Neural cell (in vitro differentiated cells): ENCODE data around the gene ENPEP. TPM values are rescaled to one million over a fixed set of nuclear protein-coding genes. Genes with fewer than 3 reads are reported as not detected.

Experiments used
- H2AFZ ChIP-seq: fragments of 200-600, 300-800 bp; sonication (generic), shearing (Covaris generic); 2 replicates; pipeline ENCODE4 v1.6.0; 2014; ENCODE audit warnings: low read depth, mild to moderate bottlenecking, antibody characterized with exemption, low read length, moderate library complexity
- H3F3A ChIP-seq: fragments of 200-600 bp; shearing (Covaris generic); 2 replicates; pipeline ENCODE4 v1.6.1; 2016; ENCODE audit warnings: mild to moderate bottlenecking, moderate library complexity, mixed read lengths, antibody characterized with exemption, low read length; ENCODE audit not compliant: insufficient read depth, poor library complexity, severe bottlenecking
- H3K27ac ChIP-seq: fragments of 200-600, 300-800 bp; sonication (generic), shearing (Covaris generic); 2 replicates; pipeline ENCODE4 v1.5.1; 2014; ENCODE audit warnings: mild to moderate bottlenecking, low read length, moderate library complexity
- H3K27me3 ChIP-seq: fragments of 300-800, 200-600 bp; sonication (generic), shearing (Covaris generic); 2 replicates; pipeline ENCODE4 v1.6.0; 2014; ENCODE audit warnings: mild to moderate bottlenecking, low read depth, low read length, moderate library complexity; ENCODE audit not compliant: insufficient read depth
- H3K36me3 ChIP-seq: fragments of 300-800, 200-600 bp; sonication (generic), shearing (Covaris generic); 2 replicates; pipeline ENCODE4 v1.5.1; 2014; ENCODE audit warnings: mild to moderate bottlenecking, antibody characterized with exemption, low read length, moderate library complexity; ENCODE audit not compliant: insufficient read depth
- H3K4me2 ChIP-seq: fragments of 300-800, 200-600 bp; sonication (generic), shearing (Covaris generic); 2 replicates; pipeline ENCODE4 v1.6.0; 2014; ENCODE audit warnings: mild to moderate bottlenecking, low read length
- H3K4me3 ChIP-seq: fragments of 300-800, 200-600 bp; sonication (generic), shearing (Covaris generic); 2 replicates; pipeline ENCODE4 v1.5.1; 2014; ENCODE audit warnings: mild to moderate bottlenecking, low read length, moderate library complexity
- H3K79me2 ChIP-seq: fragments of 200-600 bp; shearing (Covaris generic); replicated peaks from 2 replicates; pipeline ENCODE4 v1.6.0; 2014; ENCODE audit warnings: mild to moderate bottlenecking, low read length, moderate library complexity; ENCODE audit not compliant: insufficient read depth
- H3K9ac ChIP-seq: fragments of 300-800, 200-600 bp; sonication (generic), shearing (Covaris generic); 2 replicates; pipeline ENCODE4 v1.6.1; 2016; ENCODE audit warnings: mild to moderate bottlenecking, low read length, mixed read lengths
- H3K9me2 ChIP-seq: fragments of 200-600 bp; shearing (Covaris generic); 2 replicates; pipeline ENCODE4 v1.6.1; 2016; ENCODE audit warnings: mild to moderate bottlenecking, low read length, mixed read lengths; ENCODE audit not compliant: insufficient read depth
- H3K9me3 ChIP-seq: fragments of 200-600, 300-800 bp; sonication (generic), shearing (Covaris generic); 2 replicates; pipeline ENCODE4 v1.6.1; 2016; ENCODE audit warnings: mild to moderate bottlenecking, mixed run types, low read length, moderate library complexity, mixed read lengths
- H4K20me1 ChIP-seq: fragments of 200-600 bp; shearing (Covaris generic); 2 replicates; pipeline ENCODE4 v1.6.1; 2016; ENCODE audit warnings: mild to moderate bottlenecking, mixed run types; ENCODE audit not compliant: insufficient read depth
- EP300 ChIP-seq: fragments of 450-650 bp; conservative IDR thresholded peaks from 2 replicates; pipeline ENCODE4 v1.6.1; 2014; ENCODE audit warnings: antibody characterized with exemption, mild to moderate bottlenecking, moderate library complexity; ENCODE audit not compliant: poor library complexity, severe bottlenecking
- EZH2 ChIP-seq: fragments of 200-600, 300-800 bp; shearing (Covaris generic), sonication (generic); IDR thresholded peaks from 2 replicates; pipeline ENCODE4 v1.6.1; 2014; ENCODE audit warnings: antibody characterized with exemption, low read length, borderline replicate concordance, mild to moderate bottlenecking; ENCODE audit not compliant: insufficient read depth, poor library complexity, severe bottlenecking
- MXI1 ChIP-seq: fragments of 450-650 bp; conservative IDR thresholded peaks from 2 replicates; pipeline ENCODE4 v1.6.1; 2014; ENCODE audit warnings: antibody characterized with exemption, mild to moderate bottlenecking; ENCODE audit not compliant: poor library complexity, severe bottlenecking
- POLR2AphosphoS5 ChIP-seq: IDR thresholded peaks from 2 replicates; pipeline ENCODE4 v1.6.1; 2012
- RAD21 ChIP-seq: fragments of 450-650 bp; conservative IDR thresholded peaks from 2 replicates; pipeline ENCODE4 v1.6.1; 2014; ENCODE audit warnings: antibody characterized with exemption, mild to moderate bottlenecking, moderate library complexity
- SMC3 ChIP-seq: fragments of 450-650 bp; conservative IDR thresholded peaks from 2 replicates; pipeline ENCODE4 v1.6.1; 2014; ENCODE audit warnings: antibody characterized with exemption, mild to moderate bottlenecking, moderate library complexity; ENCODE audit not compliant: poor library complexity
- TAF1 ChIP-seq: IDR thresholded peaks from 2 replicates; pipeline ENCODE4 v1.6.1; 2012; ENCODE audit warnings: low read depth
- polyA plus RNA-seq: library from polyadenylated mRNA; depleted of rRNA; stranded (reverse); fragments of >200 nt; gene quantifications from 2 replicates; pipeline ENCODE4 v1.2.3, GENCODE V29; 2014
- TF ChIP-seq, protein P1 (sequence below): IDR thresholded peaks from 2 replicates; pipeline ENCODE4 v1.6.1; 2012; ENCODE audit warnings: borderline replicate concordance
- TF ChIP-seq, protein P2 (sequence below): fragments of 450-650 bp; IDR thresholded peaks from 2 replicates; pipeline ENCODE4 v1.5.1; 2014; ENCODE audit warnings: antibody characterized with exemption, mild to moderate bottlenecking, moderate library complexity; ENCODE audit not compliant: poor library complexity, severe bottlenecking

Gene ENPEP
- polyA plus RNA-seq, 1 donor from 2014 or later: 0.06 TPM

DNA sequence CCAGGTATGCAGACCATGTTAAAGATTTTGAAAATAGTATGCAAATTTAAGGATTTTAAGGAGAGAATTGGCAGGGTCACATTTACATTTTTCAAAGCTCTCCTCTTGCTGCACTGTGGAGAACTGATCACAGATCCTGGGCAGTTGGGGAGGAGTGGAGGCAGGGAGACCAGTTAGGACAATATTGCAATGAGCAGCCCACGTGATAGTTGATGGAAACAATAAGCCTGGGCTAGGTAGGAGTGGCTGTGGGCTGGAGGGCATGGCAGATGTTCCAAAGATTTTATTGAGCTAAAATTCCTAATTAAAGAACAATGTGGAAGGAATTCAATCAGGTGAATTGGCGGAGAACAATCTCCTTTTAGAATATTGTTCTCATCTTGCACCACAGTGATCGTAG lies 50.6 kb downstream of the ENPEP start:
- H4K20me1 ChIP-seq: no peaks in the 10 kb centered on the region
- TF ChIP-seq, protein P1, sequence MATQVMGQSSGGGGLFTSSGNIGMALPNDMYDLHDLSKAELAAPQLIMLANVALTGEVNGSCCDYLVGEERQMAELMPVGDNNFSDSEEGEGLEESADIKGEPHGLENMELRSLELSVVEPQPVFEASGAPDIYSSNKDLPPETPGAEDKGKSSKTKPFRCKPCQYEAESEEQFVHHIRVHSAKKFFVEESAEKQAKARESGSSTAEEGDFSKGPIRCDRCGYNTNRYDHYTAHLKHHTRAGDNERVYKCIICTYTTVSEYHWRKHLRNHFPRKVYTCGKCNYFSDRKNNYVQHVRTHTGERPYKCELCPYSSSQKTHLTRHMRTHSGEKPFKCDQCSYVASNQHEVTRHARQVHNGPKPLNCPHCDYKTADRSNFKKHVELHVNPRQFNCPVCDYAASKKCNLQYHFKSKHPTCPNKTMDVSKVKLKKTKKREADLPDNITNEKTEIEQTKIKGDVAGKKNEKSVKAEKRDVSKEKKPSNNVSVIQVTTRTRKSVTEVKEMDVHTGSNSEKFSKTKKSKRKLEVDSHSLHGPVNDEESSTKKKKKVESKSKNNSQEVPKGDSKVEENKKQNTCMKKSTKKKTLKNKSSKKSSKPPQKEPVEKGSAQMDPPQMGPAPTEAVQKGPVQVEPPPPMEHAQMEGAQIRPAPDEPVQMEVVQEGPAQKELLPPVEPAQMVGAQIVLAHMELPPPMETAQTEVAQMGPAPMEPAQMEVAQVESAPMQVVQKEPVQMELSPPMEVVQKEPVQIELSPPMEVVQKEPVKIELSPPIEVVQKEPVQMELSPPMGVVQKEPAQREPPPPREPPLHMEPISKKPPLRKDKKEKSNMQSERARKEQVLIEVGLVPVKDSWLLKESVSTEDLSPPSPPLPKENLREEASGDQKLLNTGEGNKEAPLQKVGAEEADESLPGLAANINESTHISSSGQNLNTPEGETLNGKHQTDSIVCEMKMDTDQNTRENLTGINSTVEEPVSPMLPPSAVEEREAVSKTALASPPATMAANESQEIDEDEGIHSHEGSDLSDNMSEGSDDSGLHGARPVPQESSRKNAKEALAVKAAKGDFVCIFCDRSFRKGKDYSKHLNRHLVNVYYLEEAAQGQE: no peak
- no peak for TF ChIP-seq RAD21
- no peak for TF ChIP-seq SMC3
- TF ChIP-seq POLR2AphosphoS5: no peak
- no peak for TF ChIP-seq TAF1
- TF ChIP-seq MXI1: no peak
- TF ChIP-seq, protein P2, sequence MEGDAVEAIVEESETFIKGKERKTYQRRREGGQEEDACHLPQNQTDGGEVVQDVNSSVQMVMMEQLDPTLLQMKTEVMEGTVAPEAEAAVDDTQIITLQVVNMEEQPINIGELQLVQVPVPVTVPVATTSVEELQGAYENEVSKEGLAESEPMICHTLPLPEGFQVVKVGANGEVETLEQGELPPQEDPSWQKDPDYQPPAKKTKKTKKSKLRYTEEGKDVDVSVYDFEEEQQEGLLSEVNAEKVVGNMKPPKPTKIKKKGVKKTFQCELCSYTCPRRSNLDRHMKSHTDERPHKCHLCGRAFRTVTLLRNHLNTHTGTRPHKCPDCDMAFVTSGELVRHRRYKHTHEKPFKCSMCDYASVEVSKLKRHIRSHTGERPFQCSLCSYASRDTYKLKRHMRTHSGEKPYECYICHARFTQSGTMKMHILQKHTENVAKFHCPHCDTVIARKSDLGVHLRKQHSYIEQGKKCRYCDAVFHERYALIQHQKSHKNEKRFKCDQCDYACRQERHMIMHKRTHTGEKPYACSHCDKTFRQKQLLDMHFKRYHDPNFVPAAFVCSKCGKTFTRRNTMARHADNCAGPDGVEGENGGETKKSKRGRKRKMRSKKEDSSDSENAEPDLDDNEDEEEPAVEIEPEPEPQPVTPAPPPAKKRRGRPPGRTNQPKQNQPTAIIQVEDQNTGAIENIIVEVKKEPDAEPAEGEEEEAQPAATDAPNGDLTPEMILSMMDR: no peak
- TF ChIP-seq EP300: no peak
- H3K27me3 ChIP-seq: no peaks in the 10 kb centered on the region
- H3K36me3 ChIP-seq: no peaks in the 10 kb centered on the region
- H3K79me2 ChIP-seq: no peaks in the 10 kb centered on the region
- no peak overlapping the region for H3K4me3 ChIP-seq
- no peaks in the 10 kb centered on the region for H3F3A ChIP-seq
- H3K9me3 ChIP-seq: no peaks in the 10 kb centered on the region
- no peak overlapping the region for H3K27ac ChIP-seq
- H3K9me2 ChIP-seq: no peaks in the 10 kb centered on the region
- H2AFZ ChIP-seq: no peak overlapping the region
- no peak overlapping the region for H3K4me2 ChIP-seq
- H3K9ac ChIP-seq: no peak overlapping the region

DNA sequence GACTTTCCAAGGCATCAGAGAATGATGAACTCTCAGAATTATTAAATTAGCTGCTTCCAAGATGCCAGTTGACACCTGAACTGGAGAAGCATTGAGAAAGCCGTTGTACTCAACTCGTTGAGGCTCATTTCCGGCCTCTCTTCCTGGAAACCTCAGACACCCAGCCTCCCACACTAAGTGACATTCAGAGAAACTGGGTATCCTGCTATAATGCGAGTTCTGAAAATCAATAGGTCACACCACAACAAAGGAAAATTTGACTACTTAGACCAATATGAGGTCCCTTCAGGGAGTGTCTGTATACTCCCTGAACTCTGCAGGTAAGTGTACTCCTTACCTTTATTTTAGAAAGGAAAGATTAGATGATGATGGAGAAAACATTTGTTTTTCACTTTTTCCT lies 51.2 kb downstream of the ENPEP start:
- no peak for TF ChIP-seq EP300
- no peak for TF ChIP-seq RAD21
- no peak for TF ChIP-seq POLR2AphosphoS5
- no peak for TF ChIP-seq EZH2
- no peak for TF ChIP-seq SMC3
- TF ChIP-seq, protein P1: no peak
- TF ChIP-seq, protein P2: no peak
- no peak for TF ChIP-seq TAF1
- no peak for TF ChIP-seq MXI1
- Histone ChIP-seq H2AFZ (no peak overlapping the region), H3K79me2 (no peaks in the 10 kb centered on the region), H3K4me2 (no peak overlapping the region), H4K20me1 (no peaks in the 10 kb centered on the region), H3K9me3 (no peaks in the 10 kb centered on the region), H3K9ac (no peak overlapping the region), H3F3A (no peaks in the 10 kb centered on the region), H3K4me3 (no peak overlapping the region), H3K36me3 (no peaks in the 10 kb centered on the region), H3K27me3 (no peaks in the 10 kb centered on the region), H3K27ac (no peak overlapping the region), H3K9me2 (no peaks in the 10 kb centered on the region)
